Right atrium auricular region (tissue), 2 donors: ENCODE measurements around the gene NUDT21. TPM values are rescaled to one million over a fixed set of nuclear protein-coding genes. Genes with fewer than 3 reads are reported as not detected.
"Not testable (repeated sequence)": the region's sequence is repeated elsewhere in the genome, so short reads cannot be mapped to it uniquely, and the experiment has no call there.

Experiments
- DNase-seq: peaks from one replicate; pipeline ENCODE4 v3.0.0-alpha.2; 2019; ENCODE audit warnings: low spot score
- H3K27ac ChIP-seq, 2 donors: fragments of 200-600 bp; sonication (generic); 1 replicate in 1 of 2; 2 replicates in 1 of 2; pipeline ENCODE4 v1.5.1; 2016 to 2019
- H3K27me3 ChIP-seq, 2 donors: fragments of 200-600 bp; sonication (generic); one replicate each; pipeline versions ENCODE4 v1.5.1 to v1.6.0; 2017 to 2019
- H3K36me3 ChIP-seq: fragments of 200-600 bp; sonication (generic); one replicate; pipeline ENCODE4 v1.5.1; 2016
- H3K4me1 ChIP-seq, 2 donors: fragments of 200-600 bp; sonication (generic); one replicate each; pipeline versions ENCODE4 v1.5.1 to v1.6.0; 2017 to 2019
- H3K4me3 ChIP-seq, 2 donors: fragments of 200-600 bp; sonication (generic); 1 replicate in 1 of 2; 2 replicates in 1 of 2; pipeline ENCODE4 v1.5.1; 2017 to 2019; ENCODE audit warnings: mild to moderate bottlenecking in 1 of 2, moderate library complexity in 1 of 2
- H3K9me3 ChIP-seq, 2 donors: fragments of 200-600 bp; sonication (generic); one replicate each; pipeline ENCODE4 v1.5.1; 2019
- CTCF ChIP-seq, 2 donors: fragments of 200-600 bp; sonication (generic); IDR thresholded peaks; one replicate each; pipeline ENCODE4 v1.5.1; 2019; ENCODE audit warnings: antibody characterized with exemption in 2 of 2
- total RNA-seq, 2 donors: library from RNA; depleted of rRNA; stranded (reverse); fragments of >200 nt; gene quantifications; one replicate each; pipeline ENCODE4 v1.1.0, GENCODE V29; 2016

The NUDT21 gene
- 10 to 100 TPM; 37.0 to 43.7 TPM for total RNA-seq

- no peaks in the 10 kb centered on the region for H3K27me3 ChIP-seq
- peak in 1 of 2 donors; percentile 20 for TF ChIP-seq CTCF (IDR thresholded peaks at IDR 0.05)
- peak; percentile 96 for DNase-seq
- peak within 1 kb of the TSS; percentile 74 to 96 for H3K4me3 ChIP-seq
- no peaks in the 10 kb centered on the region for H3K9me3 ChIP-seq
- peak within 1 kb of the TSS; percentile 81 for H3K27ac ChIP-seq
- H3K4me1 ChIP-seq = peaks cover 0 to 38% of the 10 kb centered on the region in 2 donors
- peaks cover 31% of the 10 kb centered on the region for H3K36me3 ChIP-seq
Measured at GRCh38 chr16:56450986-56451752, at the start of gene NUDT21, which contains the start of gene OGFOD1. TSS of gene NUDT21 (minus strand) at chr16:56451332. CDS start at chr16:56451202, 130 bp downstream. TSS of gene OGFOD1 (plus strand) at chr16:56451554. CDS start at chr16:56451613, 59 bp downstream.

GRCh38 chr16:56493815-56494214 lies 42.7 kb upstream of the NUDT21 start:
- Histone ChIP-seq H3K9me3 (no peaks in the 10 kb centered on the region), H3K4me3 (no peak overlapping the region), H3K27me3 (no peaks in the 10 kb centered on the region), H3K36me3 (peaks cover 26% of the 10 kb centered on the region), H3K4me1 (no peaks in the 10 kb centered on the region), H3K27ac (no peak overlapping the region)
- DNase-seq = no peak
- TF ChIP-seq CTCF (IDR thresholded peaks at IDR 0.05) = no peak

GRCh38 chr16:56493126-56493525 lies 42.0 kb upstream of the NUDT21 start:
- Histone ChIP-seq H3K27me3 (no peaks in the 10 kb centered on the region), H3K4me3 (no peak overlapping the region), H3K9me3 (no peaks in the 10 kb centered on the region), H3K4me1 (no peaks in the 10 kb centered on the region), H3K27ac (no peak overlapping the region), H3K36me3 (peaks cover 19% of the 10 kb centered on the region)
- no peak for DNase-seq
- TF ChIP-seq CTCF (IDR thresholded peaks at IDR 0.05) = no peak

- Histone ChIP-seq H3K9me3 (no peaks in the 10 kb centered on the region), H3K4me3 (no peak overlapping the region), H3K36me3 (peaks cover 5% of the 10 kb centered on the region), H3K27me3 (no peaks in the 10 kb centered on the region), H3K27ac (no peak overlapping the region), H3K4me1 (no peaks in the 10 kb centered on the region)
- no peak for TF ChIP-seq CTCF (IDR thresholded peaks at IDR 0.05)
- no peak for DNase-seq
Measured at GRCh38 chr16:56491657-56492261, 40.6 kb upstream of the NUDT21 start.

- H3K36me3 ChIP-seq = peaks cover 29% of the 10 kb centered on the region
- not testable (repeated sequence) for H3K4me3 ChIP-seq, H3K9me3 ChIP-seq, H3K27me3 ChIP-seq, H3K4me1 ChIP-seq, DNase-seq, H3K27ac ChIP-seq
Measured at GRCh38 chr16:56488868-56489267, 37.7 kb upstream of the NUDT21 start.

GRCh38 chr16:56488035-56488434 lies 36.9 kb upstream of the NUDT21 start:
- peaks cover 31% of the 10 kb centered on the region for H3K36me3 ChIP-seq
- H3K4me1 ChIP-seq = no peaks in the 10 kb centered on the region
- no peak for TF ChIP-seq CTCF (IDR thresholded peaks at IDR 0.05)
- no peak overlapping the region for H3K27ac ChIP-seq
- H3K9me3 ChIP-seq = no peaks in the 10 kb centered on the region
- H3K27me3 ChIP-seq = no peaks in the 10 kb centered on the region
- DNase-seq = no peak
- no peak overlapping the region for H3K4me3 ChIP-seq
